Measurements from ENCODE around the gene C3orf18. TPM values are rescaled to one million over a fixed set of nuclear protein-coding genes. Genes with fewer than 3 reads are reported as not detected.

The C3orf18 gene
- total RNA-seq, 1 donor from 2014 or later: 57.2 TPM

DNA sequence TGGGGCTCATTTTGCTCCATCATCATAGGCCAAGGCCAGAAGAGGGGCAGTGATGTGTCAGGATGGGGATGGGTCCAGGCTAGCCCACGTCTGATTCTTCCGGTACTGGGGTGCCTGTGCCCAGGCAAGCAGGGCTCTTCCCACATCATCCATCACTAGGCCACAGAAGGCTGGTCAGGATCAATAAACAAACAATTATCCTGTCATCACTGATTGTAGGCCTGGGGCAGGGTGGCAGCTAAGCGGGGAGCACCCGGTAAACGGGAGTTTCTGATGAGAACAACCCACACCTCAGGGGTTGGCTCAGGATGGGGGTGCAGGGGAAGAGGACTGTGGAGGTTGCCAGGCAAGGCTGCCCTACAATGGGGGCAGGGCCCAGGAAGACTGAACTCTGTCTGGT is 46.0 kb downstream of the C3orf18 start:
- H3K27ac ChIP-seq (replicated peaks): no peak overlapping the region
- DNase-seq: no peak
- no peaks in the 10 kb centered on the region for H3K36me3 ChIP-seq
- TF ChIP-seq, protein P1, sequence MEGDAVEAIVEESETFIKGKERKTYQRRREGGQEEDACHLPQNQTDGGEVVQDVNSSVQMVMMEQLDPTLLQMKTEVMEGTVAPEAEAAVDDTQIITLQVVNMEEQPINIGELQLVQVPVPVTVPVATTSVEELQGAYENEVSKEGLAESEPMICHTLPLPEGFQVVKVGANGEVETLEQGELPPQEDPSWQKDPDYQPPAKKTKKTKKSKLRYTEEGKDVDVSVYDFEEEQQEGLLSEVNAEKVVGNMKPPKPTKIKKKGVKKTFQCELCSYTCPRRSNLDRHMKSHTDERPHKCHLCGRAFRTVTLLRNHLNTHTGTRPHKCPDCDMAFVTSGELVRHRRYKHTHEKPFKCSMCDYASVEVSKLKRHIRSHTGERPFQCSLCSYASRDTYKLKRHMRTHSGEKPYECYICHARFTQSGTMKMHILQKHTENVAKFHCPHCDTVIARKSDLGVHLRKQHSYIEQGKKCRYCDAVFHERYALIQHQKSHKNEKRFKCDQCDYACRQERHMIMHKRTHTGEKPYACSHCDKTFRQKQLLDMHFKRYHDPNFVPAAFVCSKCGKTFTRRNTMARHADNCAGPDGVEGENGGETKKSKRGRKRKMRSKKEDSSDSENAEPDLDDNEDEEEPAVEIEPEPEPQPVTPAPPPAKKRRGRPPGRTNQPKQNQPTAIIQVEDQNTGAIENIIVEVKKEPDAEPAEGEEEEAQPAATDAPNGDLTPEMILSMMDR (IDR thresholded peaks at IDR 0.05; ENCODE audit: borderline replicate concordance): no peak
- H3K9me3 ChIP-seq (replicated peaks): no peaks in the 10 kb centered on the region
- H3K4me1 ChIP-seq: peaks cover 9% of the 10 kb centered on the region
- no peaks in the 10 kb centered on the region for H3K27me3 ChIP-seq (ENCODE audit: low read depth)
- intact Hi-C loops (cut with micrococcal nuclease): no loop called here
- no peak overlapping the region for H3K4me3 ChIP-seq

GRCh38 chr3:50520849-50521248 is 46.7 kb downstream of the C3orf18 start:
- TF ChIP-seq, protein P1 (IDR thresholded peaks at IDR 0.05; ENCODE audit: borderline replicate concordance): no peak
- intact Hi-C loops (cut with micrococcal nuclease): no loop called here
- H3K4me1 ChIP-seq: peaks cover 17% of the 10 kb centered on the region
- no peak for DNase-seq
- no peaks in the 10 kb centered on the region for H3K27me3 ChIP-seq (ENCODE audit: low read depth)
- H3K27ac ChIP-seq (replicated peaks): no peak overlapping the region
- H3K4me3 ChIP-seq: no peak overlapping the region
- H3K9me3 ChIP-seq (replicated peaks): no peaks in the 10 kb centered on the region
- H3K36me3 ChIP-seq: no peaks in the 10 kb centered on the region

- H3K4me1 ChIP-seq: peaks cover 25% of the 10 kb centered on the region
- peak; percentile 45 for DNase-seq
- TF ChIP-seq, protein P1 (IDR thresholded peaks at IDR 0.05; ENCODE audit: borderline replicate concordance): peak; percentile 90
Measured at GRCh38 chr3:50519471-50520089, 48.0 kb downstream of the C3orf18 start.

DNA sequence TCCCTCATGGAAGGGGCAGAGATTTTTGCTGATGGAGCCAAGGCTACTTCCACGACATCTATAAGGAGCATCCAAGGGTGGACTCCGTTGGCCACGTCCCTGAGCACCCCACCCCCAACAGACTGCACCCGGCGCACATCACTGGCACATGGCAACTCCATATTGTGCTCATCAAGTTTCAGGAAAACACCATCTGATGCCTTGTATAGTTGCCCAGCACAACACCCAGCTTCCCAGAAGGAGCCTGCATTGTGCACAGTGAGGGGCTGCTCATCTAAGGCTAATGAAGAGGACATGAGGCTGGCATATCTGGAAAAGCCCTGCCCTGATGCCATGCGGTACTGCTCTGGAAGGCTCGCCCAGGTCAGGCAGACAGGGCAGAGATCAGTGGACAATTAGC is 49.1 kb downstream of the C3orf18 start:
- H3K36me3 ChIP-seq: no peaks in the 10 kb centered on the region
- H3K4me3 ChIP-seq: no peak overlapping the region
- DNase-seq: no peak
- intact Hi-C loops (cut with micrococcal nuclease): no loop called here
- no peak overlapping the region for H3K27ac ChIP-seq (replicated peaks)
- peaks cover 25% of the 10 kb centered on the region for H3K4me1 ChIP-seq
- H3K27me3 ChIP-seq (ENCODE audit: low read depth): no peaks in the 10 kb centered on the region
- TF ChIP-seq, protein P1 (IDR thresholded peaks at IDR 0.05; ENCODE audit: borderline replicate concordance): no peak
- no peaks in the 10 kb centered on the region for H3K9me3 ChIP-seq (replicated peaks)

More at GRCh38 chr3:50519471-50520089, 48.0 kb downstream of the C3orf18 start:
- Histone ChIP-seq H3K4me3 (no peak overlapping the region), H3K9me3 (replicated peaks) (no peaks in the 10 kb centered on the region), H3K27me3 (ENCODE audit: low read depth) (no peaks in the 10 kb centered on the region), H3K27ac (replicated peaks) (no peak overlapping the region), H3K36me3 (no peaks in the 10 kb centered on the region)
- intact Hi-C loops (cut with micrococcal nuclease): no loop called here

- H3K27me3 ChIP-seq (ENCODE audit: low read depth): no peaks in the 10 kb centered on the region
- H3K36me3 ChIP-seq: no peaks in the 10 kb centered on the region
- peak overlapping the region; percentile 77 for H3K27ac ChIP-seq (replicated peaks)
- peaks cover 25% of the 10 kb centered on the region for H3K4me1 ChIP-seq
- TF ChIP-seq, protein P1 (IDR thresholded peaks at IDR 0.05; ENCODE audit: borderline replicate concordance): no peak
- no peak for DNase-seq
- no peak overlapping the region for H3K4me3 ChIP-seq
- H3K9me3 ChIP-seq (replicated peaks): no peaks in the 10 kb centered on the region
- intact Hi-C loops (cut with micrococcal nuclease): no loop called here
Measured at GRCh38 chr3:50517721-50518206, 49.8 kb downstream of the C3orf18 start.

Measured in left ventricle myocardium inferior (tissue), 1 donor.